B cell (primary cell): ENCODE data around the gene DRAM2. TPM values are rescaled to one million over a fixed set of nuclear protein-coding genes. Genes with fewer than 3 reads are reported as not detected.

ENCODE experiments used
- ATAC-seq: fragments of 200-7000 bp; cut with Tn5 transposase; one replicate; pipeline ENCODE4 v1.10.0; 2021; ENCODE audit warnings: low read depth, mild to moderate bottlenecking, moderate number of reproducible peaks, moderate library complexity
- CTCF ChIA-PET: fragments of 350-600 bp; sonication (Branson Sonifier 250); formaldehyde crosslinking; loops from one replicate; lab custom pipeline; 2021; ENCODE audit warnings: antibody characterized with exemption, inconsistent platforms; lab: Charles Lee
- POLR2A ChIA-PET: fragments of 350-600 bp; sonication (Branson Sonifier 250); formaldehyde crosslinking; loops from one replicate; lab custom pipeline; 2021; ENCODE audit warnings: antibody characterized with exemption; lab: Charles Lee
- DNase-seq: peaks from one replicate; pipeline ENCODE4 v3.0.0; 2013
- H2AFZ ChIP-seq: 2 replicates; pipeline ENCODE4 v1.6.1; 2012; ENCODE audit warnings: mild to moderate bottlenecking, low read depth, low read length; ENCODE audit not compliant: insufficient read depth, poor library complexity, severe bottlenecking
- H3K27ac ChIP-seq, 2 donors: 1 replicate in 1 of 2; 2 replicates in 1 of 2; pipeline ENCODE4 v1.5.1; 2012 to 2013; ENCODE audit warnings: low read length in 2 of 2, mild to moderate bottlenecking in 2 of 2, moderate library complexity in 1 of 2
- H3K27me3 ChIP-seq, 4 experiments: fragments of 200-600 bp in 1 of 4; sonication (generic) in 1 of 4; replicated peaks in 1 of 4; 1 replicate in 2 of 4; 2 replicates in 2 of 4; pipeline versions ENCODE4 v1.6.1 to v1.7.0; 2013 to 2016; ENCODE audit warnings: low read length in 3 of 4, mild to moderate bottlenecking in 2 of 4, mixed read lengths in 1 of 4, moderate library complexity in 1 of 4; ENCODE audit not compliant: insufficient read depth in 4 of 4, control insufficient read depth in 3 of 4; ENCODE audit errors: control extremely low read depth in 1 of 4
- H3K36me3 ChIP-seq, 2 experiments: replicated peaks in 1 of 2; 1 replicate in 1 of 2; 2 replicates in 1 of 2; pipeline versions ENCODE4 v1.6.1 to v1.7.1; 2013; ENCODE audit warnings: low read length in 1 of 2; ENCODE audit not compliant: insufficient read depth in 2 of 2, control insufficient read depth in 1 of 2; ENCODE audit errors: control extremely low read depth in 1 of 2, extremely low read depth in 1 of 2
- H3K4me1 ChIP-seq, 2 donors: fragments of 200-600 bp in 1 of 2; sonication (generic) in 1 of 2; 1 replicate in 1 of 2; 2 replicates in 1 of 2; pipeline versions ENCODE4 v1.5.1 to v1.6.1; 2013 to 2017; ENCODE audit warnings: low read length in 2 of 2; ENCODE audit not compliant: control insufficient read depth in 2 of 2, insufficient read depth in 2 of 2
- H3K4me2 ChIP-seq: replicated peaks from 2 replicates; pipeline ENCODE3; 2012; ENCODE audit warnings: mild to moderate bottlenecking, low read depth, low read length; ENCODE audit not compliant: poor library complexity, severe bottlenecking
- H3K4me3 ChIP-seq, 5 experiments: fragments of 200-600 bp in 1 of 5; sonication (generic) in 1 of 5; 1 replicate in 3 of 5; 2 replicates in 2 of 5; pipeline versions ENCODE4 v1.5.1 to v1.7.0; 2011 to 2016; ENCODE audit warnings: low read length in 4 of 5, mild to moderate bottlenecking in 4 of 5, low read depth in 2 of 5, control low read depth in 1 of 5, moderate library complexity in 1 of 5; ENCODE audit not compliant: insufficient read depth in 1 of 5; ENCODE audit errors: control extremely low read depth in 1 of 5, extremely low read depth in 1 of 5
- H3K79me2 ChIP-seq: fragments of 200-600 bp; sonication (generic); one replicate; pipeline ENCODE4 v1.6.0; 2016; ENCODE audit warnings: low read length; ENCODE audit not compliant: control insufficient read depth, insufficient read depth
- H3K9ac ChIP-seq: fragments of 200-600 bp; sonication (generic); 2 replicates; pipeline ENCODE4 v1.6.1; 2017; ENCODE audit warnings: mild to moderate bottlenecking, low read length, moderate library complexity
- H3K9me3 ChIP-seq, 3 donors: one replicate each; pipeline versions ENCODE4 v1.6.1 to v1.7.1; 2013; ENCODE audit warnings: low read length in 2 of 3; ENCODE audit not compliant: control insufficient read depth in 2 of 3, insufficient read depth in 1 of 3; ENCODE audit errors: control extremely low read depth in 1 of 3
- H4K20me1 ChIP-seq: 2 replicates; pipeline ENCODE4 v1.6.0; 2012; ENCODE audit warnings: mild to moderate bottlenecking, low read length; ENCODE audit not compliant: insufficient read depth, control insufficient read depth, poor library complexity, severe bottlenecking
- H3K27ac Mint-ChIP-seq: one replicate; pipeline ENCODE4 v1.8.0; 2021; ENCODE audit warnings: mixed read lengths
- H3K27me3 Mint-ChIP-seq: one replicate; pipeline ENCODE4 v1.8.0; 2021; ENCODE audit warnings: mixed read lengths
- H3K4me1 Mint-ChIP-seq: one replicate; pipeline ENCODE4 v1.8.0; 2021; ENCODE audit warnings: mixed read lengths
- H3K4me3 Mint-ChIP-seq: one replicate; pipeline ENCODE4 v1.8.0; 2021; ENCODE audit warnings: mixed read lengths
- H3K9me3 Mint-ChIP-seq: one replicate; pipeline ENCODE4 v1.8.0; 2022; ENCODE audit warnings: mixed read lengths; ENCODE audit not compliant: insufficient read depth
- EZH2 ChIP-seq: IDR thresholded peaks from 2 replicates; pipeline ENCODE4 v1.6.1; 2012; ENCODE audit warnings: borderline replicate concordance, low read depth, mild to moderate bottlenecking, moderate library complexity, low read length; ENCODE audit not compliant: insufficient read depth, poor library complexity, severe bottlenecking
- WGBS: methylation state at CpG from one replicate; pipeline ENCODE4 v1.1.5; 2013; ENCODE audit warnings: missing lambda C conversion rate; ENCODE audit not compliant: insufficient coverage; 5-methylcytosine and 5-hydroxymethylcytosine counted together
- intact Hi-C: fragments of 100-400 bp; cut with micrococcal nuclease; formaldehyde crosslinking; loops from one replicate; pipeline ENCODE4 v1.10.0; 2022
- polyA plus RNA-seq: library from polyadenylated mRNA; depleted of rRNA; stranded (reverse); fragments of >200 nt; gene quantifications from 2 replicates; pipeline ENCODE4 v1.2.3, GENCODE V29; 2012
- total RNA-seq, 2 donors: library from RNA; stranded (reverse); fragments of 120-200 nt in 1 of 2; gene quantifications; 1 replicate in 1 of 2; 2 replicates in 1 of 2; pipeline versions ENCODE4 v1.2.3 to v1.2.4, GENCODE V29; 2013 to 2022
- TF ChIP-seq, protein P1 (sequence below): fragments of 200-600 bp; IDR thresholded peaks from one replicate; pipeline ENCODE4 v1.8.0; 2022; ENCODE audit warnings: antibody characterized with exemption, mild to moderate bottlenecking

Gene DRAM2
- total and polyA plus RNA-seq, 2 donors (not counting 1 experiment from before 2014, with no cell fraction given) = 102 to 195 TPM

GRCh38 chr1:111141245-111142220, 1.6 kb upstream of the DRAM2 start:
- Mint-ChIP-seq H3K9me3 (no peaks in the 10 kb centered on the region), H3K27me3 (no peaks in the 10 kb centered on the region), H3K27ac (peak overlapping the region; percentile 99), H3K4me3 (peak overlapping the region; percentile 100), H3K4me1 (peaks cover 61% of the 10 kb centered on the region)
- peak overlapping the region; percentile 84 to 93 for H3K27ac ChIP-seq
- DNase-seq (peak; percentile 29), ATAC-seq (no peak)
- peaks cover 51 to 62% of the 10 kb centered on the region in 2 donors for H3K4me1 ChIP-seq
- H3K79me2 ChIP-seq = peaks cover 95% of the 10 kb centered on the region
- POLR2A ChIA-PET = interaction anchor here (0.9 to 2.7 kb wide), 4 partner anchors 11 to 78 kb away, joined by 3 to 23 read pairs (median 4); no protein-coding TSS in a partner anchor
- WGBS = no CpG with 5 or more reads among the region's 5 CpGs
- peak overlapping the region; percentile 53 for H2AFZ ChIP-seq
- no peaks in the 10 kb centered on the region for H4K20me1 ChIP-seq
- no peaks in the 10 kb centered on the region for H3K27me3 ChIP-seq
- intact Hi-C loops = loop anchor here (2.0 to 5.0 kb wide), 5 partner anchors 81 to 307 kb away; partner anchors contain the start of genes ATP5PB and WDR77
- peak overlapping the region; percentile 73 for H3K4me2 ChIP-seq
- CTCF ChIA-PET = interaction anchor here (0.9 to 2.0 kb wide), 6 partner anchors 9 to 111 kb away, joined by 3 to 10 read pairs (median 4); no protein-coding TSS in a partner anchor
- H3K36me3 ChIP-seq = peaks cover 0 to 30% of the 10 kb centered on the region in 2 experiments
- no peaks in the 10 kb centered on the region for H3K9me3 ChIP-seq
- TF ChIP-seq, protein P1, sequence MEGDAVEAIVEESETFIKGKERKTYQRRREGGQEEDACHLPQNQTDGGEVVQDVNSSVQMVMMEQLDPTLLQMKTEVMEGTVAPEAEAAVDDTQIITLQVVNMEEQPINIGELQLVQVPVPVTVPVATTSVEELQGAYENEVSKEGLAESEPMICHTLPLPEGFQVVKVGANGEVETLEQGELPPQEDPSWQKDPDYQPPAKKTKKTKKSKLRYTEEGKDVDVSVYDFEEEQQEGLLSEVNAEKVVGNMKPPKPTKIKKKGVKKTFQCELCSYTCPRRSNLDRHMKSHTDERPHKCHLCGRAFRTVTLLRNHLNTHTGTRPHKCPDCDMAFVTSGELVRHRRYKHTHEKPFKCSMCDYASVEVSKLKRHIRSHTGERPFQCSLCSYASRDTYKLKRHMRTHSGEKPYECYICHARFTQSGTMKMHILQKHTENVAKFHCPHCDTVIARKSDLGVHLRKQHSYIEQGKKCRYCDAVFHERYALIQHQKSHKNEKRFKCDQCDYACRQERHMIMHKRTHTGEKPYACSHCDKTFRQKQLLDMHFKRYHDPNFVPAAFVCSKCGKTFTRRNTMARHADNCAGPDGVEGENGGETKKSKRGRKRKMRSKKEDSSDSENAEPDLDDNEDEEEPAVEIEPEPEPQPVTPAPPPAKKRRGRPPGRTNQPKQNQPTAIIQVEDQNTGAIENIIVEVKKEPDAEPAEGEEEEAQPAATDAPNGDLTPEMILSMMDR = no peak
- H3K4me3 ChIP-seq = peak overlapping the region; percentile 83 to 96 (median 91)
- H3K9ac ChIP-seq = peak overlapping the region; percentile 87

GRCh38 chr1:111140680-111140967, 731 bp upstream of the DRAM2 start:
- Histone ChIP-seq H4K20me1 (no peaks in the 10 kb centered on the region), H3K9ac (peak overlapping the region; percentile 87), H3K4me1 (peaks cover 54 to 61% of the 10 kb centered on the region in 2 donors), H3K9me3 (no peaks in the 10 kb centered on the region), H3K36me3 (peaks cover 0 to 37% of the 10 kb centered on the region in 2 experiments), H3K4me3 (peak overlapping the region; percentile 83 to 96 (median 91)), H3K79me2 (peaks cover 95% of the 10 kb centered on the region), H3K27ac (peak overlapping the region; percentile 84 to 93), H3K4me2 (peak overlapping the region; percentile 73), H3K27me3 (no peaks in the 10 kb centered on the region), H2AFZ (peak overlapping the region; percentile 86)
- H3K27ac Mint-ChIP-seq = peak overlapping the region; percentile 99
- POLR2A ChIA-PET = interaction anchor here (0.9 to 2.7 kb wide), 3 partner anchors 10 to 79 kb away, joined by 3 to 23 read pairs (median 3); no protein-coding TSS in a partner anchor
- ATAC-seq (no peak), DNase-seq (no peak)
- 0% methylated on average over 8 of the region's 9 CpGs for WGBS
- peak overlapping the region; percentile 100 for H3K4me3 Mint-ChIP-seq
- peaks cover 60% of the 10 kb centered on the region for H3K4me1 Mint-ChIP-seq
- CTCF ChIA-PET = interaction anchor here (1.1 to 2.8 kb wide), 4 partner anchors 12 to 80 kb away, joined by 3 to 11 read pairs (median 5); no protein-coding TSS in a partner anchor
- intact Hi-C loops = loop anchor here (1.0 to 5.0 kb wide), 7 partner anchors 64 to 308 kb away; partner anchors contain the start of genes ATP5PB and WDR77
- no peaks in the 10 kb centered on the region for H3K9me3 Mint-ChIP-seq
- TF ChIP-seq EZH2 = no peak
- H3K27me3 Mint-ChIP-seq = no peaks in the 10 kb centered on the region
